Gastrocnemius medialis (tissue), 4 donors: Measurements from ENCODE around the gene TDO2. TPM values are rescaled to one million over a fixed set of nuclear protein-coding genes. Genes with fewer than 3 reads are reported as not detected.
"Not testable (repeated sequence)": the region's sequence is repeated elsewhere in the genome, so short reads cannot be mapped to it uniquely, and the experiment has no call there.

Experiments
- ATAC-seq, 2 donors: fragments of 150-250 bp; one replicate each; pipeline ENCODE4 v1.9.1; 2016
- DNase-seq, 2 donors: peaks; one replicate each; pipeline ENCODE4 v3.0.0-alpha.2; 2019
- H3K27ac ChIP-seq, 4 donors: fragments of 200-600 bp; sonication (generic); 1 replicate in 1 of 4; 2 replicates in 3 of 4; pipeline ENCODE4 v1.5.1; 2016 to 2018; ENCODE audit warnings: mild to moderate bottlenecking in 2 of 4, moderate library complexity in 1 of 4
- H3K27me3 ChIP-seq, 3 donors: fragments of 200-600 bp; sonication (generic) in 2 of 3; 1 replicate in 1 of 3; 2 replicates in 2 of 3; pipeline versions ENCODE4 v1.5.1 to v1.6.0; 2016 to 2019; ENCODE audit warnings: mild to moderate bottlenecking in 1 of 3, moderate library complexity in 1 of 3
- H3K36me3 ChIP-seq, 2 donors: fragments of 200-600 bp; sonication (generic) in 1 of 2; one replicate each; pipeline ENCODE4 v1.5.1; 2017 to 2018
- H3K4me1 ChIP-seq, 2 donors: fragments of 200-600 bp; sonication (generic) in 1 of 2; one replicate each; pipeline ENCODE4 v1.5.1; 2016 to 2017; ENCODE audit warnings: mild to moderate bottlenecking in 2 of 2
- H3K4me3 ChIP-seq, 4 donors: fragments of 200-600 bp; sonication (generic) in 3 of 4; 1 replicate in 1 of 4; 2 replicates in 3 of 4; pipeline ENCODE4 v1.5.1; 2016 to 2019; ENCODE audit warnings: mild to moderate bottlenecking in 2 of 4
- H3K9me3 ChIP-seq, 3 donors: fragments of 200-600 bp; sonication (generic) in 2 of 3; 1 replicate in 1 of 3; 2 replicates in 2 of 3; pipeline ENCODE4 v1.5.1; 2016 to 2019
- POLR2A ChIP-seq, 2 donors: fragments of 450-650 bp; IDR thresholded peaks; one replicate each; pipeline ENCODE4 v1.6.1; 2017; ENCODE audit warnings: antibody characterized with exemption in 2 of 2, mild to moderate bottlenecking in 2 of 2, moderate library complexity in 2 of 2
- in situ Hi-C, 4 donors: fragments of 200-750 bp; cut with MboI; loops; one replicate each; pipeline versions ENCODE4 v1.15.0 to v1.8.0; 2017; ENCODE audit warnings: low sequenced_read_pairs in 4 of 4
- intact Hi-C: fragments of 100-400 bp; cut with DNase I; formaldehyde crosslinking; loops from one replicate; pipeline ENCODE4 v1.15.1; 2023; ENCODE audit warnings: low total_unique reads
- total RNA-seq, 4 donors: library from RNA; depleted of rRNA; stranded (reverse); fragments of >200 nt; gene quantifications; one replicate each; pipeline versions ENCODE4 v1.1.0 to v1.2.3, GENCODE V29; 2016
- TF ChIP-seq, protein P1 (sequence below), 5 experiments: fragments of 450-650 bp in 3 of 5; fragments of 200-600 bp in 2 of 5; sonication (generic) in 2 of 5; IDR thresholded peaks in 4 of 5; conservative IDR thresholded peaks in 1 of 5; 1 replicate in 4 of 5; 2 replicates in 1 of 5; pipeline ENCODE4 v1.5.1; 2016 to 2019; ENCODE audit warnings: antibody characterized with exemption in 5 of 5, mild to moderate bottlenecking in 3 of 5, moderate library complexity in 3 of 5

Gene TDO2
- total RNA-seq, 4 donors from 2014 or later: 0.62 to 2.0 TPM; not detected in 2

DNA sequence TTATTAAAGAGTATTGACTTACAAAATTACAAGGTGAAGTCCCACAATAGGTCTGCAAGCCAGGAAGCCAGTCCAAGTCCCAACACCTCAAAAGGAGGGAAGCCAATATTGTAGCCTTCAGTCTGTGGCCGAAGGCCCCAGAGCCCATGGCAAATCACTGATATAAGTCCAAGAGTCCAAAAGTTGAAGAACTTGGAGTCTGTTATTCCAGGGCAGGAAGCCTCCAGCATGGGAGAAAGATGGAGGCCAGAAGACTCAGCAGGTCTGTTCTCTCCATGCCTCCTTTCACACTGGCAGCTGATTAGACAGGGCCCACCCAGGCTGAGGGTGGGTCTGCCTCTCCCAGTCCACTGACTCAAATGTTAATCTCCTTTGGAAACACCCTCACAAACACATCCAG lies 18.1 kb downstream of the TDO2 start:
- intact Hi-C loops: no loop called here

DNA sequence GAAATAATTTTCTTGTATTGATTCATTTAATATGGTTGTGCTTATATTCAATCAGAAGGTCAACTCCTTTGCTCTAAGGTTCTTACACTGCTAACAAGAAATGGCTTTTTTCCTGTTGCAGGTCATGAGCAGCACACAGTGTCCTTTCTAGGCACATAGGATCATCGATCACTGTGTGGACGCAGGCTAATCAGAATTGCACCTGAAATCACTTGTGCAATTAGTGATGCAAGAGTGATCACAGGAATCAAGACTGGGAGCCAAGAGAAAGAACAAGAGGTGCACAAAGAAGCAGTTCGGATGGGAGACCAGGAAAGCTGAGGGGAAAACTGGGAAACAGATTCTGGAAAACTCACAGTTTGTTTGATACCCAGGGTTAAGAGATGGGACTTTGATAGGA lies 21.1 kb downstream of the TDO2 start:
- Histone ChIP-seq H3K4me3 (no peak overlapping the region), H3K36me3 (no peaks in the 10 kb centered on the region), H3K9me3 (no peaks in the 10 kb centered on the region), H3K27ac (no peak overlapping the region), H3K4me1 (no peaks in the 10 kb centered on the region), H3K27me3 (no peaks in the 10 kb centered on the region)
- DNase-seq: no peak
- no peak for ATAC-seq
- in situ Hi-C loops (loop anchor here in 1 of 4 donors (25.0 kb wide), 1 partner anchor 487 kb away; no protein-coding TSS in a partner anchor), intact Hi-C loops (no loop called here)
- TF ChIP-seq POLR2A (IDR thresholded peaks at IDR 0.05): no peak
- TF ChIP-seq, protein P1, sequence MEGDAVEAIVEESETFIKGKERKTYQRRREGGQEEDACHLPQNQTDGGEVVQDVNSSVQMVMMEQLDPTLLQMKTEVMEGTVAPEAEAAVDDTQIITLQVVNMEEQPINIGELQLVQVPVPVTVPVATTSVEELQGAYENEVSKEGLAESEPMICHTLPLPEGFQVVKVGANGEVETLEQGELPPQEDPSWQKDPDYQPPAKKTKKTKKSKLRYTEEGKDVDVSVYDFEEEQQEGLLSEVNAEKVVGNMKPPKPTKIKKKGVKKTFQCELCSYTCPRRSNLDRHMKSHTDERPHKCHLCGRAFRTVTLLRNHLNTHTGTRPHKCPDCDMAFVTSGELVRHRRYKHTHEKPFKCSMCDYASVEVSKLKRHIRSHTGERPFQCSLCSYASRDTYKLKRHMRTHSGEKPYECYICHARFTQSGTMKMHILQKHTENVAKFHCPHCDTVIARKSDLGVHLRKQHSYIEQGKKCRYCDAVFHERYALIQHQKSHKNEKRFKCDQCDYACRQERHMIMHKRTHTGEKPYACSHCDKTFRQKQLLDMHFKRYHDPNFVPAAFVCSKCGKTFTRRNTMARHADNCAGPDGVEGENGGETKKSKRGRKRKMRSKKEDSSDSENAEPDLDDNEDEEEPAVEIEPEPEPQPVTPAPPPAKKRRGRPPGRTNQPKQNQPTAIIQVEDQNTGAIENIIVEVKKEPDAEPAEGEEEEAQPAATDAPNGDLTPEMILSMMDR (IDR thresholded peaks at IDR 0.05 in 4 of 5, conservative IDR thresholded peaks at IDR 0.05 in 1 of 5): no peak

More for the DNA sequence above, 18.1 kb downstream of the TDO2 start:
- TF ChIP-seq, protein P1 (IDR thresholded peaks at IDR 0.05 in 4 of 5, conservative IDR thresholded peaks at IDR 0.05 in 1 of 5): no peak
- no peak for TF ChIP-seq POLR2A (IDR thresholded peaks at IDR 0.05)
- ATAC-seq: no peak
- no peak overlapping the region for H3K4me3 ChIP-seq
- H3K9me3 ChIP-seq: no peaks in the 10 kb centered on the region
- H3K4me1 ChIP-seq: no peaks in the 10 kb centered on the region
- in situ Hi-C loops: no loop called here
- H3K27me3 ChIP-seq: no peaks in the 10 kb centered on the region
- no peaks in the 10 kb centered on the region for H3K36me3 ChIP-seq
- H3K27ac ChIP-seq: no peak overlapping the region
- no peak for DNase-seq

DNA sequence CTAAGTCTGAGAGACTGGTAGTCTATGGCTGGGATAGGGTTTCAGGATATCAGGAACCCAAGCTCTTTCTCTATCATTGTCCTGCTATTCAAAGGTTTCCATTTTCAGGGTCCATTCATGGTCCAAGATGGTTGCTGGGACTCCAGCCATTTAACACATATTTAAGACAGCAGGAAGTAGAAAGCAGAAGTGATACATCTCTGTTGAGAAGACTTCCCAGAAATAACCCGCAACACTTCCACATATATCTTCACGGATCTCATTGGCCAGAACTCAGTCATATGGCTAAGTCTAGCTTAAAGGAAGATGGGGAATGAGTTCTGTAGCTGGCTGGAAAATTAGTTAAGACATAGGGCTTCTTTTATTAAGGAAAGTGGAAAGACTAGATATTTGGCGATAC lies 26.3 kb downstream of the TDO2 start:
- in situ Hi-C loops: loop anchor here in 1 of 4 donors (25.0 kb wide), 1 partner anchor 493 kb away; no protein-coding TSS in a partner anchor
- no peaks in the 10 kb centered on the region for H3K4me1 ChIP-seq
- DNase-seq (no peak), ATAC-seq (no peak)
- no peak overlapping the region for H3K4me3 ChIP-seq
- no peaks in the 10 kb centered on the region for H3K27me3 ChIP-seq
- no peaks in the 10 kb centered on the region for H3K9me3 ChIP-seq
- no peak overlapping the region for H3K27ac ChIP-seq
- intact Hi-C loops: no loop called here
- H3K36me3 ChIP-seq: no peaks in the 10 kb centered on the region
- TF ChIP-seq, protein P1 (IDR thresholded peaks at IDR 0.05 in 4 of 5, conservative IDR thresholded peaks at IDR 0.05 in 1 of 5): no peak
- no peak for TF ChIP-seq POLR2A (IDR thresholded peaks at IDR 0.05)

DNA sequence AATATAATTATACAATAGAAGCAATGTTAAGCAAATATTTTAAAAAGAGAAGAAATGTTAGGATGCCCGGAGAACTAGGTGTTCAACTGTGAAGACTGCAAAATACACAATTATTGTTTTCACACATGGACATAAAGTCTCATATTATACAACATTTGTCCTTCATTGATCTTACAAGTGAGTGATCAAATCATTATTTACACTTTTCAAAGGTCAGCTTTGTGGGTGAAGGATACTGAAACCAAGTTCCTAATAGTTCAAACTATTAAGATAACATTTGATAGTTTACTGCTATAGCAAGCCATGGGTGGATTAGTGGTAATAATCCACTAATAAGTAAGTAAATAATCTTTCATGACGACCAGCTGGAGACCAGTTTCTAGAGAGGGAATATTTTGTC lies 26.8 kb downstream of the TDO2 start:
- no peak overlapping the region for H3K4me3 ChIP-seq
- no peaks in the 10 kb centered on the region for H3K36me3 ChIP-seq
- in situ Hi-C loops: loop anchor here in 1 of 4 donors (25.0 kb wide), 1 partner anchor 493 kb away; no protein-coding TSS in a partner anchor
- no peaks in the 10 kb centered on the region for H3K27me3 ChIP-seq
- DNase-seq (no peak), ATAC-seq (no peak)
- no peak overlapping the region for H3K27ac ChIP-seq
- H3K4me1 ChIP-seq: no peaks in the 10 kb centered on the region
- intact Hi-C loops: no loop called here
- H3K9me3 ChIP-seq: no peaks in the 10 kb centered on the region
- TF ChIP-seq, protein P1 (IDR thresholded peaks at IDR 0.05 in 4 of 5, conservative IDR thresholded peaks at IDR 0.05 in 1 of 5): no peak

DNA sequence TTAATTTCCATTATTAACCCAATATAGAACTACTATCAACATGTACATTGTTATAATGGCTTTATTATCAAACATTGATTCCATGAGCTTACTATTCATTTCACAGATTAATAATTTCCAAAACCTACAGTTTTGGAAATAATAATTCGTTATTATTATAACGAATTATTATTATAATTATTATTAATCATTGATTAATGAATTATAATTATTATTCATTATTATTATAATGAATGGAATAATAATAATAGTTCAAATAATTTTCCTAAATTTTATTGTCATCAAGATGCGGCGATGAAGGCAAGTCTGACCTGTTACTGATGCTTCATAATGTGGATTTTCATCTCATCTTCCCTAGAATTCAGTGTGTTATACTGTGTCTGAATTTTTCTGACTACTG lies 28.1 kb downstream of the TDO2 start:
- H3K36me3 ChIP-seq: no peaks in the 10 kb centered on the region
- no peak overlapping the region for H3K27ac ChIP-seq
- no peaks in the 10 kb centered on the region for H3K4me1 ChIP-seq
- TF ChIP-seq POLR2A (IDR thresholded peaks at IDR 0.05): no peak
- TF ChIP-seq, protein P1 (IDR thresholded peaks at IDR 0.05 in 4 of 5, conservative IDR thresholded peaks at IDR 0.05 in 1 of 5): no peak
- DNase-seq (no peak), ATAC-seq (no peak)
- H3K27me3 ChIP-seq: no peaks in the 10 kb centered on the region
- no peak overlapping the region for H3K4me3 ChIP-seq
- intact Hi-C loops (no loop called here), in situ Hi-C loops (loop anchor here in 1 of 4 donors (25.0 kb wide), 1 partner anchor 494 kb away; no protein-coding TSS in a partner anchor)
- no peaks in the 10 kb centered on the region for H3K9me3 ChIP-seq

DNA sequence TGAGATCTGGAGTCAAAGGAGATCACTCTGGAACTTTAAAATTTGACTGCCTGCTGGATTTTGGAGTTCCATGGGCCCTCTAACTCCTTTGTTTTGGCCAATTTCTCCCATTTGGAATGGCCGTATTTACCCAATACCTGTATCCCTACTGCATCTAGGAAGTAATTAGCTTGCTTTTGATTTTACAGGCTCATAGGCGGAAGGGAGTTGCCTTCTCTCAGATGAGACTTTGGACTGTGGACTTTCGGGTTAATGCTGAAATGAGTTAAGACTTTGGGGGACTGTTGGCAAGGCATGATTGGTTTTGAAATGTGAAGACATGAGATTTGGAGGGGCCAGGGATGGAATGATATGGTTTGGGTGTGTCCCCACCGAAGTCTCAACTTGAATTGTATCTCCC lies 31.1 kb downstream of the TDO2 start:
- in situ Hi-C loops: loop anchor here in 1 of 4 donors (25.0 kb wide), 1 partner anchor 497 kb away; no protein-coding TSS in a partner anchor
- H3K4me1 ChIP-seq, DNase-seq, H3K27me3 ChIP-seq, H3K36me3 ChIP-seq, H3K27ac ChIP-seq, ATAC-seq, H3K4me3 ChIP-seq, H3K9me3 ChIP-seq, intact Hi-C loops: not testable (repeated sequence)
